ENCODE results near the gene TMOD2. TPM values are rescaled to one million over a fixed set of nuclear protein-coding genes. Genes with fewer than 3 reads are reported as not detected.

The TMOD2 gene
- total and polyA plus RNA-seq, 2 of the 8 experiments (the other 6 are each of a cell fraction or from before 2014, with no cell fraction given), result 0.80 to 6.5 TPM

- no peak for DNase-seq (ENCODE audit: low read depth in 1 of 2, low spot score in 2 of 2)
- no peak overlapping the region for H3K27ac ChIP-seq (ENCODE audit: low read depth, low read length)
- no peaks in the 10 kb centered on the region for H3K9me3 ChIP-seq (ENCODE audit: insufficient read depth in 2 of 2, low read depth in 1 of 2, low read length in 1 of 2)
- no peak overlapping the region for H2BK12ac ChIP-seq (ENCODE audit: low read depth, low read length)
- no peak overlapping the region for H3K9ac ChIP-seq (replicated peaks in 1 of 4; ENCODE audit: extremely low read depth in 1 of 4, low read depth in 3 of 4, low read length in 3 of 4)
- H3K56ac ChIP-seq (replicated peaks; ENCODE audit: insufficient read length, low read depth, low read length), result no peak overlapping the region
- no peak overlapping the region for H3K4me3 ChIP-seq (ENCODE audit: extremely low read depth in 1 of 4, insufficient read depth in 2 of 4, low read depth in 3 of 4, low read length in 4 of 4)
- no peak overlapping the region for H2BK5ac ChIP-seq (ENCODE audit: low read depth, low read length)
- no peak overlapping the region for H4K8ac ChIP-seq (ENCODE audit: extremely low read depth, insufficient read depth, low read length)
- no peak overlapping the region for H4K91ac ChIP-seq (replicated peaks; ENCODE audit: insufficient read length, low read length)
- H3K4me1 ChIP-seq (replicated peaks in 1 of 4; ENCODE audit: control insufficient read depth in 3 of 4, insufficient read depth in 4 of 4, low read length in 3 of 4), result peaks cover 0 to 4% (median 0%) of the 10 kb centered on the region in 4 experiments; a peak in 1 of 7 replicates
- no peak overlapping the region for H2BK20ac ChIP-seq (ENCODE audit: low read length)
- H3K23me2 ChIP-seq (ENCODE audit: low read depth, low read length), result peaks cover 8% of the 10 kb centered on the region
- no peak for FAIRE-seq
- H3K4me2 ChIP-seq (ENCODE audit: insufficient read depth in 1 of 2, low read depth in 2 of 2, low read length in 2 of 2), result peak overlapping the region in 1 of 2 experiments; percentile 75; a peak in 1 of 4 replicates
- no peak overlapping the region for H3K14ac ChIP-seq (ENCODE audit: insufficient read length)
- H3K79me1 ChIP-seq (ENCODE audit: low read depth, low read length), result no peaks in the 10 kb centered on the region
- ChIA-PET CTCF (ENCODE audit: partially characterized antibody) (interaction anchor here (0.6 to 4.5 kb wide), 9 partner anchors 16 to 282 kb away, joined by 3 to 22 read pairs (median 3); no protein-coding TSS in a partner anchor), POLR2A (ENCODE audit: partially characterized antibody) (interaction anchor here (0.9 to 2.6 kb wide), 3 partner anchors 11 to 61 kb away, joined by 3 to 7 read pairs (median 3); partner anchors contain the start of gene TMOD2)
- no peak overlapping the region for H4K5ac ChIP-seq (ENCODE audit: insufficient read length, low read depth, low read length)
- no peak overlapping the region for H2AFZ ChIP-seq (ENCODE audit: low read length)
- no peak overlapping the region for H3K18ac ChIP-seq (ENCODE audit: extremely low read depth, low read length)
- H2BK15ac ChIP-seq (ENCODE audit: low read length), result no peak overlapping the region
- H3K27me3 ChIP-seq (replicated peaks in 1 of 4; ENCODE audit: control insufficient read depth in 3 of 4, extremely low read depth in 1 of 4, insufficient read depth in 3 of 4, low read length in 3 of 4), result peaks cover 6 to 32% (median 19%) of the 10 kb centered on the region in 4 experiments
- no peak overlapping the region for H3K4ac ChIP-seq (replicated peaks; ENCODE audit: insufficient read length, low read depth, low read length)
- WGBS, 2 experiments (ENCODE audit: extremely low coverage in 1 of 2, insufficient coverage in 1 of 2, insufficient read length in 1 of 2, insufficient replicate concordance in 2 of 2, low coverage in 1 of 2, low lambda C conversion rate in 2 of 2, missing lambda C conversion rate in 1 of 2), result 85% methylated on average over 3 of the region's 3 CpGs; no CpG with 5 or more reads in 1 of the 2 experiments
- no peak overlapping the region for H3K23ac ChIP-seq (ENCODE audit: insufficient read length)
- no peaks in the 10 kb centered on the region for H3K79me2 ChIP-seq (ENCODE audit: control insufficient read depth in 1 of 2, insufficient read depth in 2 of 2, low read length in 2 of 2)
- H3K36me3 ChIP-seq (ENCODE audit: control insufficient read depth in 2 of 4, insufficient read depth in 4 of 4, low read length in 3 of 4), result no peaks in the 10 kb centered on the region
- H2BK120ac ChIP-seq (replicated peaks; ENCODE audit: low read depth, low read length), result no peak overlapping the region
- no peak overlapping the region for H2AK5ac ChIP-seq (ENCODE audit: low read depth, low read length)
- H4K20me1 ChIP-seq (replicated peaks in 1 of 2; ENCODE audit: control insufficient read depth in 1 of 2, insufficient read depth in 2 of 2, low read length in 2 of 2), result peaks cover 1% of the 10 kb centered on the region in 2 experiments
- TF ChIP-seq SIX5 (IDR thresholded peaks at IDR 0.05; ENCODE audit: low read depth, low read length), result no peak
- no peak for TF ChIP-seq SIRT6 (IDR thresholded peaks at IDR 0.05; ENCODE audit: low read length)
- no peak for TF ChIP-seq CBX5 (IDR thresholded peaks at IDR 0.05; ENCODE audit: low read depth, low read length)
- no peak for TF ChIP-seq NANOG (IDR thresholded peaks at IDR 0.05; ENCODE audit: insufficient read depth, low read depth, low read length, poor library complexity, severe bottlenecking)
- TF ChIP-seq USF2 (IDR thresholded peaks at IDR 0.05; ENCODE audit: low read length), result no peak
- no peak for TF ChIP-seq KDM4A (IDR thresholded peaks at IDR 0.05; ENCODE audit: low read depth, low read length, severe bottlenecking)
- no peak for TF ChIP-seq TAF7 (optimal IDR thresholded peaks at IDR 0.05; ENCODE audit: borderline replicate concordance, low read depth, low read length)
- no peak for TF ChIP-seq TAF1 (IDR thresholded peaks at IDR 0.05; ENCODE audit: low read depth, low read length)
- TF ChIP-seq SUZ12 (IDR thresholded peaks at IDR 0.05; ENCODE audit: low read length), result no peak
- no peak for TF ChIP-seq KDM5A (IDR thresholded peaks at IDR 0.05; ENCODE audit: low read length)
- no peak for TF ChIP-seq RBBP5 (IDR thresholded peaks at IDR 0.05; ENCODE audit: borderline replicate concordance, low read depth, low read length)
- TF ChIP-seq EGR1 (IDR thresholded peaks at IDR 0.05; ENCODE audit: borderline replicate concordance, low read depth, low read length), result no peak
- TF ChIP-seq FOSL1 (IDR thresholded peaks at IDR 0.05; ENCODE audit: insufficient read depth, low read depth, low read length), result no peak
These were observed 15.3 kb upstream of the TMOD2 start for GRCh38 chr15:51736069-51736468.

Data from H1 (cell line).